GM21786 (cell line): ENCODE data around the gene PYDC2.

Experiments
- ATAC-seq: cut with Tn5 transposase; IDR thresholded peaks from one replicate; pipeline ENCODE4 v1.9.1; 2021; ENCODE audit not compliant: unreplicated experiment

The PYDC2 gene

GRCh38 chr3:191461113-191461595 is at the start of gene PYDC2:
PYDC2 (plus strand) TSS chr3:191461163; CDS start chr3:191461163, 0 bp downstream.
- ATAC-seq: no peak

- ATAC-seq: no peak
Observed at GRCh38 chr3:191412759-191413158, 48.2 kb upstream of the PYDC2 start.

- ATAC-seq: no peak
Observed at GRCh38 chr3:191414286-191414685, 46.7 kb upstream of the PYDC2 start.

- ATAC-seq: no peak
Observed at GRCh38 chr3:191414732-191415131, 46.2 kb upstream of the PYDC2 start.

- ATAC-seq: no peak
Observed at GRCh38 chr3:191415566-191415965, 45.4 kb upstream of the PYDC2 start.

GRCh38 chr3:191417457-191417729 is 43.6 kb upstream of the PYDC2 start:
- ATAC-seq: no peak

- no peak for ATAC-seq
Observed at GRCh38 chr3:191420771-191421170, 40.2 kb upstream of the PYDC2 start.

GRCh38 chr3:191424881-191425280 is 36.1 kb upstream of the PYDC2 start:
- ATAC-seq: no peak

GRCh38 chr3:191425322-191425734 is 35.6 kb upstream of the PYDC2 start:
- no peak for ATAC-seq

- ATAC-seq: no peak
Observed at GRCh38 chr3:191426311-191426710, 34.7 kb upstream of the PYDC2 start.

GRCh38 chr3:191428177-191428576 is 32.8 kb upstream of the PYDC2 start:
- no peak for ATAC-seq

GRCh38 chr3:191430103-191430502 is 30.9 kb upstream of the PYDC2 start:
- ATAC-seq: no peak

GRCh38 chr3:191431160-191431822 is 29.7 kb upstream of the PYDC2 start:
- no peak for ATAC-seq

GRCh38 chr3:191432162-191432561 is 28.8 kb upstream of the PYDC2 start:
- no peak for ATAC-seq

GRCh38 chr3:191434024-191434423 is 26.9 kb upstream of the PYDC2 start:
- no peak for ATAC-seq

- no peak for ATAC-seq
Observed at GRCh38 chr3:191435981-191436380, 25.0 kb upstream of the PYDC2 start.

GRCh38 chr3:191438150-191438814 is 22.7 kb upstream of the PYDC2 start:
- ATAC-seq: no peak

GRCh38 chr3:191440532-191440931 is 20.4 kb upstream of the PYDC2 start:
- no peak for ATAC-seq

GRCh38 chr3:191441687-191442086 is 19.3 kb upstream of the PYDC2 start:
- ATAC-seq: no peak

GRCh38 chr3:191444569-191444968 is 16.4 kb upstream of the PYDC2 start:
- no peak for ATAC-seq

GRCh38 chr3:191449256-191449655 is 11.7 kb upstream of the PYDC2 start:
- ATAC-seq: no peak

GRCh38 chr3:191455257-191455952 is 5.6 kb upstream of the PYDC2 start:
- peak; percentile 77 for ATAC-seq
